Mucosa of stomach (tissue), 1 donor: Measurements from ENCODE around the gene CXCR6.

Source experiments
- H3K27me3 ChIP-seq: one replicate; pipeline ENCODE4 v1.7.0; 2013; ENCODE audit warnings: mild to moderate bottlenecking, low read length; ENCODE audit not compliant: control insufficient read depth, insufficient read depth
- H3K36me3 ChIP-seq: one replicate; pipeline ENCODE4 v1.7.0; 2013; ENCODE audit warnings: low read length; ENCODE audit not compliant: control insufficient read depth, insufficient read depth
- H3K4me1 ChIP-seq: one replicate; pipeline ENCODE4 v1.7.0; 2013; ENCODE audit warnings: mild to moderate bottlenecking, low read length; ENCODE audit not compliant: control insufficient read depth, insufficient read depth
- H3K4me3 ChIP-seq: one replicate; pipeline ENCODE4 v1.7.0; 2013; ENCODE audit warnings: low read length
- H3K9ac ChIP-seq: one replicate; pipeline ENCODE4 v1.7.0; 2013; ENCODE audit warnings: mild to moderate bottlenecking, low read length, moderate library complexity
- H3K9me3 ChIP-seq: one replicate; pipeline ENCODE4 v1.7.0; 2013; ENCODE audit warnings: mild to moderate bottlenecking, low read length, moderate library complexity; ENCODE audit not compliant: control insufficient read depth
- donor health status: Pancreatic carcinoma.

Gene CXCR6

DNA sequence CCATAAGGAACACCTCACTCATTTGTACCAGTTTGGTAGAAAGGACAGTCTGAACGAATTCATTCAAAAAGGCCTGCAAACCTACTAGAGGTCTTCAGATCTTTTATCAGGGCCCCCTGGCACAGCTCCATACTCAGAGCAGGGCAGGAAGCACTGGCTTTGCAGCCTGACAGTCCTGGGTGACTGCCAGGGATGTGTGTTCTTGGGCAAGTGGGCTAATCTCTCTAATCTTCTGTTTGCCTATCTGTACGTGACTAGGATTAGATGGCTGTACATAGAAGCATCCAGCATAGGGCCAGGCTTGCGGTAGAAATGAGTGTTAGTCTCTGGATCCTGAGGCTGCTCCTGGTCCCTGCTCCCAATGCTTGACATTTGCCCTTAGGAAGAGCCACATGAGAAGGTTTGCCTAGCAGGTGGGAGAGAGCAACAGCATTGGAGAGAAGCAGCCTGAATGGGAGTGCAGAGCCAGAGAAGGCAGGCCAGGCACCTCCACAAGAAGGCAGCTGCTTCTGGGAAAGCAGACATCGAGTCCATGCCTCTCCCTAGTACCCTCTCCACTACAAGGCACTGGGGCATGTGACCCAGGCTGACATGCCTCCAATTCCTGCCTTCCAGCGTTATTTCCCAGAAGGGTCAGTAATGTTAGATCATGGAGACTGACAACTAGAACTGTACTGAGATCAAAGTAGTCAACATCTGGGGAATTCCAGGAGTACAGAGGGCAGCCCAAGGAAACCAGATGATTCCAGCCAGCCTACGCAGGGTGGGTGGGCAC lies 1.0 kb upstream of the CXCR6 start:
- Histone ChIP-seq H3K27me3 (no peaks in the 10 kb centered on the region), H3K9me3 (no peaks in the 10 kb centered on the region), H3K36me3 (no peaks in the 10 kb centered on the region), H3K9ac (no peak overlapping the region), H3K4me1 (peaks cover 3% of the 10 kb centered on the region), H3K4me3 (no peak overlapping the region)

- H3K9ac ChIP-seq: no peak overlapping the region
- no peaks in the 10 kb centered on the region for H3K27me3 ChIP-seq
- no peak overlapping the region for H3K4me3 ChIP-seq
- H3K36me3 ChIP-seq: no peaks in the 10 kb centered on the region
- H3K9me3 ChIP-seq: no peaks in the 10 kb centered on the region
- H3K4me1 ChIP-seq: no peaks in the 10 kb centered on the region
Observed at GRCh38 chr3:45944830-45945620, 1.8 kb downstream of the CXCR6 start.

- Histone ChIP-seq H3K36me3 (peaks cover 6% of the 10 kb centered on the region), H3K9me3 (no peaks in the 10 kb centered on the region), H3K4me1 (no peaks in the 10 kb centered on the region), H3K4me3 (no peak overlapping the region), H3K9ac (no peak overlapping the region), H3K27me3 (no peaks in the 10 kb centered on the region)
Observed at GRCh38 chr3:45946307-45946706, 3.0 kb downstream of the CXCR6 start.

- peaks cover 11% of the 10 kb centered on the region for H3K36me3 ChIP-seq
- no peaks in the 10 kb centered on the region for H3K27me3 ChIP-seq
- H3K4me1 ChIP-seq: no peaks in the 10 kb centered on the region
- no peak overlapping the region for H3K4me3 ChIP-seq
- H3K9me3 ChIP-seq: no peaks in the 10 kb centered on the region
- no peak overlapping the region for H3K9ac ChIP-seq
Observed at GRCh38 chr3:45946875-45947274, 3.6 kb downstream of the CXCR6 start.

- no peaks in the 10 kb centered on the region for H3K4me1 ChIP-seq
- H3K9me3 ChIP-seq: no peaks in the 10 kb centered on the region
- H3K4me3 ChIP-seq: no peak overlapping the region
- H3K36me3 ChIP-seq: peaks cover 11% of the 10 kb centered on the region
- no peaks in the 10 kb centered on the region for H3K27me3 ChIP-seq
- H3K9ac ChIP-seq: no peak overlapping the region
Observed at GRCh38 chr3:45947361-45947760, 4.1 kb downstream of the CXCR6 start.

- H3K4me1 ChIP-seq: no peaks in the 10 kb centered on the region
- peaks cover 11% of the 10 kb centered on the region for H3K36me3 ChIP-seq
- no peak overlapping the region for H3K4me3 ChIP-seq
- H3K9ac ChIP-seq: no peak overlapping the region
- H3K27me3 ChIP-seq: no peaks in the 10 kb centered on the region
- no peaks in the 10 kb centered on the region for H3K9me3 ChIP-seq
Observed at GRCh38 chr3:45948311-45948781, 5.1 kb downstream of the CXCR6 start.

- Histone ChIP-seq H3K9ac (no peak overlapping the region), H3K36me3 (peaks cover 13% of the 10 kb centered on the region), H3K9me3 (no peaks in the 10 kb centered on the region), H3K27me3 (no peaks in the 10 kb centered on the region), H3K4me1 (no peaks in the 10 kb centered on the region), H3K4me3 (no peak overlapping the region)
Observed at GRCh38 chr3:45948881-45949280, 5.6 kb downstream of the CXCR6 start.

DNA sequence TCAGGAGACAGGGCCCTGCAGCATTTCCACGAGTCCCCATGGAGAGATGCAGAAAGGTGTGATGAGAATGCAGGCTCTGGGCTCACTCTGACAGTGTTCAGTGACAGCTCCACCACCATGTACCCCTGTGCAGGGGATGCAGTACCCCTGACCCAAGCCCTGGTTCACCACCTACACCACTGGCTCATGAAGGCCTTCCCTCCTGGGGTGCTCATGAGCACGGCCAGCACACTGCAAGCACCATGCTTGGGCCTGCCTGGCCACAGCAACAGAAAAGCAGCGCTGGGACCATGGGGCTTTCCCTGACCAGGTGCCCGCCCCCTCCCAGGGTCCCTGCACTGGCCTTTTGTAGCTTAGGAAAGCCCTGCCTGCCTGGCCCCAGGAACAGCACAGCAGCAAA lies 6.2 kb downstream of the CXCR6 start:
- H3K9me3 ChIP-seq: no peaks in the 10 kb centered on the region
- no peaks in the 10 kb centered on the region for H3K4me1 ChIP-seq
- H3K36me3 ChIP-seq: peaks cover 18% of the 10 kb centered on the region
- no peaks in the 10 kb centered on the region for H3K27me3 ChIP-seq
- H3K4me3 ChIP-seq: no peak overlapping the region
- H3K9ac ChIP-seq: no peak overlapping the region

DNA sequence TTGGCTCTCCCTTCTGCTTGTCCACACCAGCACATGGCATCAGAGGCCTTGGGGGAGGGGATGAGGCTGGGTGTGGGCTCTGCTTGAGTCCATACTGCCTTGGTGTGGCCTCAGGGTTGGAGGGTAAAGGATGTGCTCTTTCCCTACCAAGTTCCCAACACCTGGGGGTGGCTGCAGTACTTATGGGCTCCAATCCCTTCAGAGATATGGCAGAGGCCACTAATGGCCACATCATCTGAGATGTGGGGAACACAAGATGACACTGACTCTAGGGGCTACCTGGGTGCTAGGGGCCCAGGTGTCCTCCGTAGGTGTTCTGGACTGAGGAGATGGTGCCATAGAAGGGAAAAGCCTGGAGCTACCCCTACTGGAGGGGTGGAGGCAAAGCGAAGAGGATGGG lies 6.9 kb downstream of the CXCR6 start:
- no peaks in the 10 kb centered on the region for H3K9me3 ChIP-seq
- H3K9ac ChIP-seq: no peak overlapping the region
- H3K36me3 ChIP-seq: peaks cover 25% of the 10 kb centered on the region
- H3K4me1 ChIP-seq: no peaks in the 10 kb centered on the region
- H3K27me3 ChIP-seq: no peaks in the 10 kb centered on the region
- H3K4me3 ChIP-seq: no peak overlapping the region

DNA sequence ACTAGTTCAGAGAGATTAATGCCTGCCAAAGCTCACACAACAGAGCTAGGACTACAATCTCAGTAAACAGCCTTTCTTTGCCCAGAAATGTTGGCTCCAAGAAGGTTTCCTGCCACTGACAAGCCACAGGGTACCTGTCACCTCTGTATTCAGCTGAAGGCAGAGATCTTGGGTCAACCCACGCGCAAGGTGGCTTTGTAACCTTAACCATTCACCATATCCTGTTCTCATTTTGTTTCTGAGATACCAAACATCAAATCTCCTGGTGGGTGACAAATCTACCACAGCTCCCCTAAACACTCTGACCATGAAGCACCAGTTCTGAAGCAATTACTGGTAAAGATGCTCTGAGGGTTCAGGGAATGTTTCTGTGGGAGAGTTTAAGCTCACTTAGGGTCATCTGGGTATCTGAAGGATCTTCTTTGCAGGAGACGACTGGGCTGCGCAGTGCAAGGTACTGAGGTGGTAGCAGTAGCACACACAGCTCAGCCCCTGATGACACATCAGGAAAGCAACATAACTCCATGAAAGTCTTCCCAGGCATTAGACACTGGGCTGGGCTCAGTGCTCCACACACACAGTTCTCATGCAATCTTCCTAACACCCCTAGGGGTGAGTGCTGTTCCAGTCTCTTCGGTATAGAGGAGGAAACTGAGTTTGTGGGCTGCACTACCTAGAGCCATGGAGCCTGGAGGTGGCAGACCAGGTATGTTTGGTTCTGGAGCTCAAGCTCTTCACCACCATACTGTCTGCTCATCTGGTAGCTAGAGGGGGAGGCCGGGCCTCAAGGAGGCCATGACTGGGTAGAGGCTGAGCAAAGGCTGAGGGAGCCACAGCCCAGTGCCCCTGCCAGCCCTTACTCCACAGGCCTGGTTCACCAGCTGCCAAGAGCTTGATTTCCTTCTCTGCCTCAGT lies 7.7 kb downstream of the CXCR6 start:
- peaks cover 27% of the 10 kb centered on the region for H3K36me3 ChIP-seq
- H3K9me3 ChIP-seq: no peaks in the 10 kb centered on the region

GRCh38 chr3:45951946-45952345 lies 8.7 kb downstream of the CXCR6 start:
- no peaks in the 10 kb centered on the region for H3K4me1 ChIP-seq
- H3K9me3 ChIP-seq: no peaks in the 10 kb centered on the region
- H3K27me3 ChIP-seq: no peaks in the 10 kb centered on the region
- peaks cover 27% of the 10 kb centered on the region for H3K36me3 ChIP-seq
- no peak overlapping the region for H3K9ac ChIP-seq
- H3K4me3 ChIP-seq: no peak overlapping the region

More for the DNA sequence above, 7.7 kb downstream of the CXCR6 start:
- Histone ChIP-seq H3K4me3 (no peak overlapping the region), H3K9ac (no peak overlapping the region), H3K4me1 (no peaks in the 10 kb centered on the region), H3K27me3 (no peaks in the 10 kb centered on the region)
